ENCODE results near the gene ZNF326. TPM values are rescaled to one million over a fixed set of nuclear protein-coding genes. Genes with fewer than 3 reads are reported as not detected.

ZNF326 gene
- total and polyA plus RNA-seq, 12 donors: 4.1 to 28.3 (median 15.2) TPM

GRCh38 chr1:90074970-90075391 lies 80.1 kb downstream of the ZNF326 start:
- 56 to 70% (median 66%) methylated on average over 1 of the region's 1 CpG for WGBS, 4 donors
- intact Hi-C loops (cut with DNase I): no loop called here
- H3K4me1 ChIP-seq (replicated peaks in 1 of 2): no peaks in the 10 kb centered on the region
- no peak overlapping the region for H3K27ac ChIP-seq
- no peaks in the 10 kb centered on the region for H3K9me3 ChIP-seq (replicated peaks in 1 of 3)
- TF ChIP-seq POLR2A (IDR thresholded peaks at IDR 0.05) (no peak), CTCF (IDR thresholded peaks at IDR 0.05) (no peak)
- H3K4me3 ChIP-seq: no peak overlapping the region
- H3K27me3 ChIP-seq: no peaks in the 10 kb centered on the region
- no peaks in the 10 kb centered on the region for H3K36me3 ChIP-seq (replicated peaks in 1 of 2)
- DNase-seq: no peak

- H3K36me3 ChIP-seq (replicated peaks in 1 of 2): no peaks in the 10 kb centered on the region
- intact Hi-C loops (cut with DNase I): no loop called here
- no peaks in the 10 kb centered on the region for H3K9me3 ChIP-seq (replicated peaks in 1 of 3)
- H3K27ac ChIP-seq: no peak overlapping the region
- no peak overlapping the region for H3K4me3 ChIP-seq
- TF ChIP-seq POLR2A (IDR thresholded peaks at IDR 0.05): no peak
- TF ChIP-seq CTCF (IDR thresholded peaks at IDR 0.05): no peak
- WGBS, 4 donors: 80 to 88% (median 83%) methylated on average over 7 of the region's 7 CpGs
- H3K4me1 ChIP-seq (replicated peaks in 1 of 2): no peaks in the 10 kb centered on the region
- no peak for DNase-seq
- peaks cover 4% of the 10 kb centered on the region for H3K27me3 ChIP-seq
These were observed 89.1 kb downstream of the ZNF326 start for GRCh38 chr1:90083995-90084394.

Small RNAs within 50 kb of the gene (small RNA-seq; reads per million reads assigned to genes)
- gene RN7SKP272: 0 reads per million in 2 donors

Other genes starting within 250 kb of the ZNF326 start
- gene LRRC8D, start 174.1 kb upstream of the ZNF326 start, total RNA-seq: 10 to 100 TPM; 40.9 to 79.8 (median 61.3) TPM
- gene LRRC8D, start 174.1 kb upstream of the ZNF326 start, polyA plus RNA-seq: 10 to 100 TPM; 13.9 to 66.8 (median 20.5) TPM

Measured in adrenal gland (tissue), 12 donors.